Suprapubic skin (tissue), 4 donors: ENCODE results near the gene DGKZ. TPM values are rescaled to one million over a fixed set of nuclear protein-coding genes. Genes with fewer than 3 reads are reported as not detected.

Source experiments
- DNase-seq, 2 donors: peaks; one replicate each; pipeline ENCODE4 v3.0.0-alpha.2; 2019; ENCODE audit warnings: low spot score in 2 of 2
- H3K27ac ChIP-seq: fragments of 200-600 bp; sonication (generic); one replicate; pipeline ENCODE4 v1.5.1; 2019
- H3K27me3 ChIP-seq: fragments of 200-600 bp; sonication (generic); one replicate; pipeline ENCODE4 v1.5.1; 2019
- H3K36me3 ChIP-seq: fragments of 200-600 bp; sonication (generic); one replicate; pipeline ENCODE4 v1.5.1; 2019
- H3K4me1 ChIP-seq: fragments of 200-600 bp; sonication (generic); one replicate; pipeline ENCODE4 v1.5.1; 2019
- H3K4me3 ChIP-seq: fragments of 200-600 bp; sonication (generic); one replicate; pipeline ENCODE4 v1.5.1; 2019; ENCODE audit warnings: mild to moderate bottlenecking
- H3K9me3 ChIP-seq: fragments of 200-600 bp; sonication (generic); one replicate; pipeline ENCODE4 v1.5.1; 2019
- CTCF ChIP-seq, 2 donors: fragments of 200-600 bp in 1 of 2; fragments of 450-650 bp in 1 of 2; sonication (generic) in 1 of 2; IDR thresholded peaks; one replicate each; pipeline ENCODE4 v1.5.1; 2016 to 2019; ENCODE audit warnings: antibody characterized with exemption in 2 of 2, mild to moderate bottlenecking in 1 of 2, moderate library complexity in 1 of 2
- EP300 ChIP-seq: sonication (generic); formaldehyde crosslinking; IDR thresholded peaks from one replicate; pipeline ENCODE4 v1.6.1; 2017; ENCODE audit warnings: antibody characterized with exemption
- POLR2A ChIP-seq, 2 donors: fragments of 450-650 bp; IDR thresholded peaks; one replicate each; pipeline ENCODE4 v1.6.1; 2017; ENCODE audit warnings: antibody characterized with exemption in 2 of 2, mild to moderate bottlenecking in 2 of 2, moderate library complexity in 2 of 2
- POLR2AphosphoS5 ChIP-seq, 3 donors: sonication (generic); formaldehyde crosslinking; IDR thresholded peaks; one replicate each; pipeline ENCODE4 v1.6.1; 2017; ENCODE audit warnings: antibody characterized with exemption in 3 of 3
- WGBS: methylation state at CpG from one replicate; pipeline ENCODE4 v1.1.5; 2018; 5-methylcytosine and 5-hydroxymethylcytosine counted together
- total RNA-seq, 4 donors: library from RNA; depleted of rRNA; stranded (reverse); fragments of >200 nt; gene quantifications; one replicate each; pipeline ENCODE4 v1.1.0, GENCODE V29; 2016

DGKZ gene
- total RNA-seq, 4 donors from 2014 or later, result 60.5 to 91.0 (median 73.4) TPM

DNA sequence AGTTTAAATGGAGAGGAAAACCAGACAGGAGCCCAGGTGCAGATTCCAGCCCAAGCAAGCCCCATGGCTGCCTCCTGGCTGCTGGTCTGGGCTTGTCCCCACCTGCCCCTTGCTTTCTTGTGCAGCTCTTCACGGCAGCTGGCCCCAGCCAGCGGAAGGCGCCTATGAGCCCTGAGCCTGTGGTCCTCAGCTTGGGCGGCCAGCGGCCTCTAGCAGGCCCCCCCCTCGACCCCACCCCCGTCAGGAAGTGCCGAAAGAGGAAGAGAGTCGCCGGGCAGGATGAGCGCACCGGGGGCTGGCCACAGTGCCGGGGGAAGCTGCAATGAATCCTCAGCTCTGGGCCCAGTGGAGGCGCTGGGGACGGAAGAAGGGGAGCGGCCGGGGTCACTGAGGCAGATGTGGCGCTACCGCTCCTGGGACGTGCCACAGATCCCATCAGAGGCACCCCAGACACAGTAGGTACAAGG, 2.1 kb upstream of the DGKZ start:
- 76% methylated on average over 4 of the region's 20 CpGs for WGBS
- Histone ChIP-seq H3K4me1 (peaks cover 51% of the 10 kb centered on the region), H3K27ac (peak overlapping the region; percentile 61), H3K27me3 (no peaks in the 10 kb centered on the region), H3K4me3 (peak overlapping the region; percentile 94), H3K9me3 (no peaks in the 10 kb centered on the region), H3K36me3 (no peaks in the 10 kb centered on the region)
- peak in 1 of 2 donors; percentile 82 for DNase-seq
- TF ChIP-seq POLR2A (IDR thresholded peaks at IDR 0.05), result no peak
- TF ChIP-seq EP300, result no peak
- TF ChIP-seq POLR2AphosphoS5 (IDR thresholded peaks at IDR 0.05), result no peak
- no peak for TF ChIP-seq CTCF (IDR thresholded peaks at IDR 0.05)

DNA sequence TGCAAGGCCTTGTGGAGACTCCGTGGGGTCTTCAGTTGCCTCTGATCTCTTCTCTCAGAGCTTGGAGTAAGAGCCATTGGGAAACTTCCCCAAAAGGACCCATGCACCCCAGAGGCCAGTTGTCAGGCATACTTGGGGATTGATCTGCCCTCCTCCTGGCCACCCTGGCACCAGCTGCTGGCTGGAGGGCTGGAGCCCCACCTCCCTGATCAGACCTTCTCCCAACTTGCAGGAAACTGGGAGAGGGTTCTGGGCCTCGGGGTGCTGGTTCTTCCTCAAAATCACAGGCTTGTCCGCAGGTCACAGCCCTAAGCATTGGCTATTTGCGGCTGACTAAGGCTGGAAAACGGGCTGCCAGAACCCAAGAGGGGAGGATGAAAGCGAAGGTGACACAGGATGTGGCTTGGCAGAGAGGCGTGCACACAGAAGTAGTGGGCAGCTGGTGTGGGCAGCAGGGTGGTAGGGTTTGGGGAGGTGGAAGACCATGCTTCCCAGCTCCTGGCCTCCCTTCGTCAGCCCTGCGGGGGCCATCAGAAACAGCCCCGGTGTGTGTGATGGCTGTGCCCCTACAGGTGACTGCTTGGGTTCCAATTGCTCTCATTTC, 1.3 kb upstream of the DGKZ start:
- Histone ChIP-seq H3K27me3 (no peaks in the 10 kb centered on the region), H3K4me3 (peak overlapping the region; percentile 94), H3K27ac (peak overlapping the region; percentile 61), H3K36me3 (no peaks in the 10 kb centered on the region), H3K4me1 (peaks cover 59% of the 10 kb centered on the region), H3K9me3 (no peaks in the 10 kb centered on the region)
- DNase-seq, result no peak
- TF ChIP-seq POLR2AphosphoS5 (IDR thresholded peaks at IDR 0.05) (no peak), CTCF (IDR thresholded peaks at IDR 0.05) (no peak), EP300 (no peak), POLR2A (IDR thresholded peaks at IDR 0.05) (no peak)
- 78% methylated on average over 1 of the region's 10 CpGs for WGBS

GRCh38 chr11:46347637-46348311, 511 bp downstream of the DGKZ start:
- Histone ChIP-seq H3K4me1 (peaks cover 77% of the 10 kb centered on the region), H3K27ac (peak overlapping the region; percentile 79), H3K27me3 (no peaks in the 10 kb centered on the region), H3K9me3 (no peaks in the 10 kb centered on the region), H3K36me3 (no peaks in the 10 kb centered on the region), H3K4me3 (peak overlapping the region; percentile 94)
- TF ChIP-seq POLR2AphosphoS5 (IDR thresholded peaks at IDR 0.05), result no peak
- no peak for TF ChIP-seq EP300
- no peak for TF ChIP-seq POLR2A (IDR thresholded peaks at IDR 0.05)
- no peak for TF ChIP-seq CTCF (IDR thresholded peaks at IDR 0.05)
- peak in 1 of 2 donors; percentile 82 for DNase-seq
- 22% methylated on average over 24 of the region's 63 CpGs for WGBS

DNA sequence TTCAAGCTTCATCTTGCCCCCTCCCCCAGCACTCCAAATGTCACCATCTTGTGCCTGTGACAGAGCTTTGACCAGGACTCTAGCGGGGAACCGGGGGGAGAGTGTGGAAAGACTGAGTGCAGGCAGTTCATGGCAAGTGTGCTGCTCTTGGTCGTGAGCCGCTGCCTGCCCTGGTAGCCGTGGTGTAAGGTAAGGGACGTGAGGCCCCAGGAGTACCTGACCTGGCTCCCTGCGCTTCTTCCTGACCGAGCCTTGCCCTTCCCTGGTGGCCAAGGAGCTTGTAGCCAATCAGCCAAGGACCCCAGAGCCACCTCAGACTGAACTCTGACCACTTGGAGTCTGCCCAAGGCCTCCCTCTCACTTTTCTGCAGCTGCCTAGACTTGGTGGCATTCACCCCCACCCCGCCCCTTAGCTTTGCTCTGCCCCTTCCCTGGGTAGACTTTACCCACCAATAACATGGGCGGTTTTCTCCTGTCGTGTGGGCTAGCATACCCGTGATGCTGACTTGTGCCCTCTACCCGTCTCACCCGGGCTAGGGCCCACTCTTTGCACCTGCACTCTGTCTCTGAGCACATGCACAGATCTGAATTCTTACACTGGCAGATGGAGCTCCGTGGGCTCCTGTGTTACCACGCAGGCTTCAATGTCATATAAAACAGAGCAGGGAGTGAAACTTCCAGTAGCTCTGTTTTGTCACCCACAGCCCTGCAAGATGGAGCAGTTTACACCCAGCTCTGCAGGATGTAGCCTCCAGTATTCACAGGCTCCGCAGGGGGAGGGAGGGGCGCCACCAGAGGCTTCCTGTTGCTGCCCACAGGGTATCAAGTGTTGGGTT, 1.5 kb downstream of the DGKZ start:
- Histone ChIP-seq H3K36me3 (no peaks in the 10 kb centered on the region), H3K9me3 (no peaks in the 10 kb centered on the region), H3K27ac (peak overlapping the region; percentile 34), H3K4me3 (peak overlapping the region; percentile 94), H3K27me3 (no peaks in the 10 kb centered on the region), H3K4me1 (peaks cover 87% of the 10 kb centered on the region)
- no peak for TF ChIP-seq CTCF (IDR thresholded peaks at IDR 0.05)
- TF ChIP-seq POLR2AphosphoS5 (IDR thresholded peaks at IDR 0.05), result no peak
- WGBS, result 67% methylated on average over 8 of the region's 18 CpGs
- no peak for DNase-seq

DNA sequence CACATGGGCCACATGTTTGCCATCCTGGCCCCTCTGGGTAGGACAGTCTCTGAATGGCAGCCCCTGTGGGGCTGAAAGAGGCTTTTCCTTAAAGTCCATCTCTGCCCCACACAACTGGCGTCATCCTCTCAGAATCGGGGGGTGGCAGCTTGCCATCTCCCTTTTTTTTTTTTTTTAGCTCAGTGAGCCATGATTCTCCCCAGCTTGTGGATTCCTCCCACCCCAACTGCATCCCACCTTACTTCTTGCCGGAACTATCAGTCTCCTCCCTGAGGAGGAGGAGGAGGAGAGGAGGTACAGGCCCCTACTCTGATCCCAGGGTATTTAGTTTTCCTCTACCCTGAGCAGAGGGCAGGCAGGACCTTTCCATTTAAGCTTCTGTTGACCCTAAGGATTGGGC, 3.4 kb downstream of the DGKZ start:
- peaks cover 76% of the 10 kb centered on the region for H3K4me1 ChIP-seq
- no peak for DNase-seq
- H3K9me3 ChIP-seq, result no peaks in the 10 kb centered on the region
- no peak overlapping the region for H3K4me3 ChIP-seq
- 49% methylated on average over 3 of the region's 3 CpGs for WGBS
- H3K27ac ChIP-seq, result peak overlapping the region; percentile 69
- H3K36me3 ChIP-seq, result no peaks in the 10 kb centered on the region
- no peaks in the 10 kb centered on the region for H3K27me3 ChIP-seq
- no peak for TF ChIP-seq EP300
- TF ChIP-seq CTCF (IDR thresholded peaks at IDR 0.05), result no peak
- no peak for TF ChIP-seq POLR2AphosphoS5 (IDR thresholded peaks at IDR 0.05)
- no peak for TF ChIP-seq POLR2A (IDR thresholded peaks at IDR 0.05)
